ENCODE data around the gene PLAGL2.

Gene PLAGL2

DNA sequence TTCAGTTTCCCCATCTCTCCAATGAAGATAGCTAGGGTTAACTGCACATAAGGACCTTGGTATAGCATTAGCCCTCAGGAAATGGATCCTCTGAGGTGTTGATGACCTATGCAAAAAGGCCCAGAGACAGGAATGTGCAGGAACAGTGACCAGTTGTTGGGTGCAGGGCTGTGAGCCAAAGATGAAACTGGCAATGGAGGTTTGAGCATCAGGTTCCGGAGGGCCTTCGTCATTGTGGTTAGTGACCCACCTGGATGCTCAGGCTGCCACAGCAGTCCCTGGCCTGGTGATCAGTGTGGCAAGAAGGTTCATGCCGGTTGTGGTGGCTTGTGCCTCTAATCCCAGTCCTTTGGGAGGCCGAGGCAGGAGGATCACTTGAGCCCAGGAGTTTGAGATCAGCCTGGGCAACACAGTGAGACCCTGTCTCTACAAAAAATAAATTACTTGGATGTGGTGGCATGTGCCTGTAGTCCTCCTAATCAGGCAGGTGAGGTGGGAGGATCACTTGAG lies 54.3 kb downstream of the PLAGL2 start:
- no peak for DNase-seq (ENCODE audit: low read depth in 3 of 3)

- DNase-seq (ENCODE audit: low read depth in 3 of 3), result no peak
Measured at GRCh38 chr20:32152421-32153155, 55.0 kb downstream of the PLAGL2 start.

GRCh38 chr20:32150291-32150848 lies 57.2 kb downstream of the PLAGL2 start:
- no peak for DNase-seq (ENCODE audit: low read depth in 3 of 3)

DNA sequence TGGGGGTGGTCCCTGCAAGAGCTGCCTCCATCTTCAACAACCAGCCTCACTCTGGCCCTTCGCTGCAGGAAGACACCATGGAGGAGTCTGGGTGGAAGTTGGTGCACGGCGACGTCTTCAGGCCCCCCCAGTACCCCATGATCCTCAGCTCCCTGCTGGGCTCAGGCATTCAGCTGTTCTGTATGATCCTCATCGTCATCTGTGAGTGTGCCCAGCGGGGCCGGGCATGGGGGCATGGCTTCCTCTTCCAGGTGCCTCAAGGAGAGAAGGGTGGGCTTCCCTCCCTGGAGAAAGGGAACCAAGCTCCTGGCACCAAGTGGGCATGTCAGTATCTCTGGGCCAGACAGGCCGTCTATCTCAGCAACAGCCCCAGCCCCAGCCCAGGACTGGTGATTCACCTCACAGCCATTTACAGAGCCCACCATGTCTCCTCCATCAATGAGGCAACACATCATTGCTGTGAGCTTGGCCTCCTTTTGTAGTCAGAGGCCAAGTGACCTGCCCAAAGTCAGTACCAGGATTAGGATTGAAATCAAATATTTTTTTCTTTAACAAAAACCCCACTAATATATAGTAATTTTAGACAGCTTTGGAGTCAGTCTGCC lies 57.9 kb downstream of the PLAGL2 start:
- DNase-seq (ENCODE audit: low read depth in 3 of 3), result no peak

- no peak for DNase-seq (ENCODE audit: low read depth in 3 of 3)
Measured at GRCh38 chr20:32144898-32145662, 62.5 kb downstream of the PLAGL2 start.

DNA sequence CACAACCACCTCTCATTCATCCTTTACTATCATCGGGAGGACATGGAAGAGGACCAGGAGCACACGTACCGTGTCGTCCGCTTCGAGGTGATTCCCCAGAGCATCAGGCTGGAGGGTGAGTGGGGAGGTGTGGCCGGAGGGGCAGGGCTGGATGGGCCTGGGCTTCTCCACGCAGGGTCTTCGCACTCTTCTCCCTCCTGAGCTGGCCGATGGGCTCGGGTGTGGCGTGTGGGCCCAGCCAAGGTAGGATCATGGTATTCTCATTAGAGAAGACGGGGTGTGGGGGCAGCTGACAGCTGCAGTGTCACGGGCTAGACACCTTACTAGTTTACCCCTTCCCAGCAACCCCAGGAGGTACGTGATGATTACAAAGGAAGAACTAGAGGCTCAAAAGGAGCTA lies 64.6 kb downstream of the PLAGL2 start:
- no peak for DNase-seq (ENCODE audit: low read depth in 3 of 3)
